Mesenchymal stem cell (in vitro differentiated cells and primary cell): Measurements from ENCODE around the gene ACSF2.

Experiments
- DNase-seq: peaks from one replicate; pipeline ENCODE4 v3.0.0-alpha.2; 2013
- H2AFZ ChIP-seq: one replicate; pipeline ENCODE4 v1.6.1; 2013; ENCODE audit warnings: low read depth, mild to moderate bottlenecking, control low read depth, inconsistent platforms, low read length, moderate library complexity
- H2AK5ac ChIP-seq: 2 replicates; pipeline ENCODE4 v1.6.1; 2013; ENCODE audit warnings: low read length, moderate library complexity, mild to moderate bottlenecking, inconsistent platforms; ENCODE audit not compliant: severe bottlenecking
- H2BK120ac ChIP-seq: one replicate; pipeline ENCODE4 v1.6.1; 2013; ENCODE audit warnings: low read depth, mild to moderate bottlenecking, inconsistent platforms, low read length, moderate library complexity
- H2BK12ac ChIP-seq, 2 experiments: one replicate each; pipeline ENCODE4 v1.6.1; 2013; ENCODE audit warnings: inconsistent platforms in 2 of 2, low read length in 2 of 2, mild to moderate bottlenecking in 2 of 2, moderate library complexity in 2 of 2, control low read depth in 1 of 2
- H2BK15ac ChIP-seq: one replicate; pipeline ENCODE4 v1.6.1; 2013; ENCODE audit warnings: mild to moderate bottlenecking, low read depth, inconsistent platforms; ENCODE audit not compliant: poor library complexity, severe bottlenecking
- H2BK5ac ChIP-seq: 2 replicates; pipeline ENCODE4 v1.6.1; 2013; ENCODE audit warnings: low read depth, mild to moderate bottlenecking, low read length, control low read depth, inconsistent platforms; ENCODE audit not compliant: poor library complexity, severe bottlenecking
- H3K14ac ChIP-seq, 2 experiments: one replicate each; pipeline ENCODE4 v1.6.1; 2013; ENCODE audit warnings: inconsistent platforms in 2 of 2, low read length in 2 of 2, control low read depth in 1 of 2, mild to moderate bottlenecking in 1 of 2, moderate library complexity in 1 of 2
- H3K18ac ChIP-seq, 2 experiments: one replicate each; pipeline ENCODE4 v1.6.1; 2013; ENCODE audit warnings: inconsistent platforms in 2 of 2, low read length in 2 of 2, control low read depth in 1 of 2, low read depth in 1 of 2, mild to moderate bottlenecking in 1 of 2
- H3K23ac ChIP-seq, 2 experiments: one replicate each; pipeline ENCODE4 v1.6.1; 2013; ENCODE audit warnings: inconsistent platforms in 2 of 2, low read length in 2 of 2, mild to moderate bottlenecking in 2 of 2, moderate library complexity in 2 of 2, control low read depth in 1 of 2
- H3K27ac ChIP-seq: 2 replicates; pipeline ENCODE4 v1.5.1; 2013; ENCODE audit warnings: mild to moderate bottlenecking, moderate library complexity, low read length, control low read depth, inconsistent platforms; ENCODE audit not compliant: poor library complexity, severe bottlenecking
- H3K27me3 ChIP-seq, 2 experiments: 2 replicates each; pipeline versions ENCODE4 v1.6.1 to v1.7.0; 2013; ENCODE audit warnings: low read length in 2 of 2, mild to moderate bottlenecking in 2 of 2, moderate library complexity in 2 of 2, control low read depth in 1 of 2, inconsistent platforms in 1 of 2; ENCODE audit not compliant: control insufficient read depth in 1 of 2, insufficient read depth in 1 of 2
- H3K36me3 ChIP-seq, 2 experiments: 2 replicates each; pipeline versions ENCODE4 v1.6.1 to v1.7.0; 2013; ENCODE audit warnings: low read length in 2 of 2, control low read depth in 1 of 2, inconsistent platforms in 1 of 2, low read depth in 1 of 2, mild to moderate bottlenecking in 1 of 2; ENCODE audit not compliant: insufficient read depth in 2 of 2, control insufficient read depth in 1 of 2
- H3K4ac ChIP-seq, 2 experiments: one replicate each; pipeline ENCODE4 v1.6.1; 2013; ENCODE audit warnings: inconsistent platforms in 2 of 2, low read length in 2 of 2, mild to moderate bottlenecking in 2 of 2, moderate library complexity in 2 of 2, control low read depth in 1 of 2, low read depth in 1 of 2
- H3K4me1 ChIP-seq: 2 replicates; pipeline ENCODE4 v1.6.1; 2013; ENCODE audit warnings: low read depth, low read length, control low read depth; ENCODE audit not compliant: control insufficient read depth, insufficient read depth
- H3K4me2 ChIP-seq: 2 replicates; pipeline ENCODE4 v1.6.1; 2013; ENCODE audit warnings: low read length, mild to moderate bottlenecking, inconsistent platforms; ENCODE audit not compliant: poor library complexity, severe bottlenecking
- H3K4me3 ChIP-seq, 2 experiments: 2 replicates each; pipeline versions ENCODE4 v1.5.1 to v1.7.0; 2013; ENCODE audit warnings: low read length in 2 of 2, mild to moderate bottlenecking in 2 of 2, control low read depth in 1 of 2, low read depth in 1 of 2; ENCODE audit not compliant: insufficient read depth in 1 of 2
- H3K79me1 ChIP-seq: replicated peaks from 2 replicates; pipeline ENCODE4 v1.6.1; 2013; ENCODE audit warnings: mild to moderate bottlenecking, control low read depth, low read length, inconsistent platforms; ENCODE audit not compliant: poor library complexity, severe bottlenecking
- H3K9ac ChIP-seq: 2 replicates; pipeline ENCODE4 v1.7.0; 2013; ENCODE audit warnings: mild to moderate bottlenecking, low read length, moderate library complexity
- H3K9me3 ChIP-seq: 2 replicates; pipeline ENCODE4 v1.7.0; 2013; ENCODE audit warnings: mild to moderate bottlenecking, low read length; ENCODE audit not compliant: control insufficient read depth
- H4K8ac ChIP-seq: one replicate; pipeline ENCODE4 v1.6.1; 2013; ENCODE audit warnings: inconsistent platforms, mild to moderate bottlenecking, low read length, moderate library complexity
- H4K91ac ChIP-seq: one replicate; pipeline ENCODE4 v1.6.1; 2013; ENCODE audit warnings: mild to moderate bottlenecking, low read length, inconsistent platforms
- WGBS: methylation state at CpG from one replicate; pipeline ENCODE4 v1.1.7; 2013; ENCODE audit warnings: mixed read lengths; 5-methylcytosine and 5-hydroxymethylcytosine counted together

ACSF2 gene

DNA sequence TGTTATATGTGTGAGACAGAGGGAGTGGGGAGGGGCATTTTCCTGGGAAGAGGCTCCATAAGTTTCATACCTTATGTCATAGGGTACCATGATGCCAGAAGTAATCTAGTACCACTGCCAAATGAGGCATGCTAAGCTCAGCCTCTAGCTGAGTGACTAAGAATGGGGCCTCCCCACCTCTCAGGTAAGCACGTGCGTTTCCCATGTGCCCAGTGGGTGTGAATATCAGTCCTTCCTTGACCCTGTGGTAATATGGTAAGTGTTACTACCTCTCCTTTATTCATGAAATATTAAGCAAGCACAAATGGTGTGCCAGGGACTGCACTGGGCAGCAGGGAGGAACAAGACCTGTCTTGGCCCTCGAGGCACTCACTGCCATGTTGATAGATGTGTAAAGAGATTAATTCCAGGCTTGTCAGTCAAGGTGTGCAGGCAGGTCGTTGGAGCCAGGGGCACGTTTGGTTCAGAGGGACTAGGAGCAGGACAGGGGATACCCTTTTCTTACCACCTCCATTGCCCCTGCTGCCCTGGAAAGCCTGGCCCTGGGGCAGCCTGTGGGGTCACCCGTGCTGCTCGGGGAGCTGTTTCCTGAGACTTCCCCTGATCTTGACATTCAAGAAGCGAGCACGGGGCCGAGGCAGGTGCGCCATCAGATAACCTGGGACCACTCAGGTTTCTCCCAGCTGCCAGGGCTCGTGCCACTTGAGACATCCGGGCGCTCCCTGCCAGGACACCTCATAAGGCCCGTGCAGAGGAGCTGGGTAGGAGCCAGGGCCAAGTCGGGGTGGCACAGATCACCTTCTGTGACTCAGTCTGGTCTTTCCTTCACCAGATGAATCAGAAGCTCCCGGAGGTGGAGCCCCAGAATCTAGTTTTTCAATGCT lies 61.4 kb downstream of the ACSF2 start:
- H2AFZ ChIP-seq: no peak overlapping the region
- no peaks in the 10 kb centered on the region for H3K9me3 ChIP-seq
- H2AK5ac ChIP-seq: no peak overlapping the region
- no peaks in the 10 kb centered on the region for H3K4me1 ChIP-seq
- H3K4ac ChIP-seq: no peak overlapping the region
- no peak overlapping the region for H2BK15ac ChIP-seq
- H2BK5ac ChIP-seq: no peak overlapping the region
- no peak overlapping the region for H4K91ac ChIP-seq
- H3K23ac ChIP-seq: no peak overlapping the region
- H3K4me3 ChIP-seq: no peak overlapping the region
- no peak overlapping the region for H3K4me2 ChIP-seq
- H3K18ac ChIP-seq: no peak overlapping the region
- no peak overlapping the region for H3K14ac ChIP-seq
- 91% methylated on average over 16 of the region's 17 CpGs for WGBS
- no peak overlapping the region for H3K9ac ChIP-seq
- no peak overlapping the region for H2BK120ac ChIP-seq
- peaks cover 10% of the 10 kb centered on the region for H3K79me1 ChIP-seq
- H3K36me3 ChIP-seq: peaks cover 32 to 35% of the 10 kb centered on the region in 2 experiments
- H3K27ac ChIP-seq: no peak overlapping the region
- H4K8ac ChIP-seq: no peak overlapping the region
- H2BK12ac ChIP-seq: no peak overlapping the region
- no peak for DNase-seq
- no peaks in the 10 kb centered on the region for H3K27me3 ChIP-seq

DNA sequence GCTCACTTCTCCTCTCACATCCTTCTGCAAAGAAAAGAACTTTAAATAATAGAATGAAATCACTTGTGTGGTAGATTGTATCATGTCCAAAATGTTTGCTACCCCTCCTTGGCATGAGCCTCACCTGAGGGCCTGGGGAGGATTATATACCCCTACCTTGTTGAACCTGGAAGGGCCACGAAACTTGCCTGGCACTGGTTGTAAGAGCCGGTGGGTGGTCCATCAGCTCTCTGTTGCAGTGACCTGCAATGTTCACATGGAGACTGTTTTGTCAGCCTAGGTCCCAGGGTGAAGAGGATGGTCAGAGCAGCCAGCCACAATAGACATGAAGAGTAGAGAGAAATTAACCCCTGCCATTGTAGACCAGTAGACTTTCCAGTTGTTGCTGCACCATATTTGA lies 62.9 kb downstream of the ACSF2 start:
- H3K4ac ChIP-seq: no peak overlapping the region
- DNase-seq: no peak
- H3K4me3 ChIP-seq: no peak overlapping the region
- peaks cover 3% of the 10 kb centered on the region for H3K79me1 ChIP-seq
- no peak overlapping the region for H3K23ac ChIP-seq
- H2BK120ac ChIP-seq: no peak overlapping the region
- H3K27ac ChIP-seq: no peak overlapping the region
- H3K18ac ChIP-seq: no peak overlapping the region
- H2AFZ ChIP-seq: no peak overlapping the region
- no peak overlapping the region for H4K8ac ChIP-seq
- H2AK5ac ChIP-seq: no peak overlapping the region
- H3K27me3 ChIP-seq: no peaks in the 10 kb centered on the region
- H3K9ac ChIP-seq: no peak overlapping the region
- no peaks in the 10 kb centered on the region for H3K9me3 ChIP-seq
- H2BK12ac ChIP-seq: no peak overlapping the region
- whole genome bisulfite sequencing: 96% methylated on average over 2 of the region's 2 CpGs
- H3K4me2 ChIP-seq: no peak overlapping the region
- H3K4me1 ChIP-seq: no peaks in the 10 kb centered on the region
- H2BK5ac ChIP-seq: no peak overlapping the region
- H2BK15ac ChIP-seq: no peak overlapping the region
- no peak overlapping the region for H4K91ac ChIP-seq
- H3K36me3 ChIP-seq: peaks cover 24 to 28% of the 10 kb centered on the region in 2 experiments
- no peak overlapping the region for H3K14ac ChIP-seq

DNA sequence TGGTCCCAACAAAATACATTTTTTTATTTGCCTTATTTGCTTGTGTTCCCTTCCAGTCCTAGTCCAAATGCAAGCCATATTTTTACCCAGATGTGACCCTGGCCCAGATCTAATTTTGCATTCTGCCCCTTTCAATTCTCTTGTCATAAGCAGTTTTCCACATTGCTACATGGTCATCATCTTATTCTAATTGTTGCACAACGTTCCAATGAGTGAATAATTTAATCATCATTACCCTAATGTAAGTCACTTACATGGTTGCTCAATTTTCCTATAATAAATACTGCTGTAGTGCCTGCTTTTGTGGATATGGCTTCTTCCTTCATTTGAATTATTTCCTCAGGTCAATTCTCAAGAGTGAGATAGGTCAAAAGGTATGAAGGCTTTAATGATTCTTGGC lies 65.5 kb downstream of the ACSF2 start:
- Histone ChIP-seq H2BK15ac (no peak overlapping the region), H3K23ac (no peak overlapping the region)
- no CpG with 5 or more reads among the region's 1 CpG for WGBS

DNA sequence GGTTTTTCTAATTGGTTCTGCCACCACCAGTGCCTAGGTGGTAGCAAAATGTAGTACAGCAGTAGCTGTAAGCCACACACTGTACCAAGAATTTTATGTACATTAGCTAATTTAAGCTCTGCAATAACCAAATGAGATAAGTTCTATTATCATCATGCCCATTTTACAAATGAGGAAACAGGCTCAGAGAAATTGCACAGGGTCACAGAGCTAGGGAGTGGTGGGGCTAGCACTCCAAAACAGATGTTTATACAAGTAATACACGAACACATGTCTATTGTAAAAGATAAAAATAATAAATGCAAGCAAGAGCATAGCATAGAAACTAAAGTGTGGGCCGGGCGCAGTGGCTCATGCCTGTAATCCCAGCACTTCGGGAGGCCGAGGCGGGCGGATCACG lies 66.2 kb downstream of the ACSF2 start:
- H2BK12ac ChIP-seq: no peak overlapping the region
- no peak overlapping the region for H3K4me3 ChIP-seq

More for the DNA sequence above, 65.5 kb downstream of the ACSF2 start:
- Histone ChIP-seq H4K91ac (no peak overlapping the region), H3K4ac (no peak overlapping the region), H3K79me1 (no peaks in the 10 kb centered on the region), H3K18ac (no peak overlapping the region), H3K9me3 (no peaks in the 10 kb centered on the region), H3K27me3 (no peaks in the 10 kb centered on the region), H3K4me3 (no peak overlapping the region), H2BK12ac (no peak overlapping the region), H3K27ac (no peak overlapping the region), H3K4me2 (no peak overlapping the region), H3K9ac (no peak overlapping the region), H2AK5ac (no peak overlapping the region), H3K36me3 (peaks cover 6 to 8% of the 10 kb centered on the region in 2 experiments), H2BK5ac (no peak overlapping the region), H3K4me1 (no peaks in the 10 kb centered on the region), H2AFZ (no peak overlapping the region), H4K8ac (no peak overlapping the region), H2BK120ac (no peak overlapping the region), H3K14ac (no peak overlapping the region)
- no peak for DNase-seq

More for the DNA sequence above, 66.2 kb downstream of the ACSF2 start:
- H4K8ac ChIP-seq: no peak overlapping the region
- DNase-seq: no peak
- H2BK120ac ChIP-seq: no peak overlapping the region
- H2AFZ ChIP-seq: no peak overlapping the region
- H4K91ac ChIP-seq: no peak overlapping the region
- H2AK5ac ChIP-seq: no peak overlapping the region
- H3K4me1 ChIP-seq: no peaks in the 10 kb centered on the region
- H3K4ac ChIP-seq: no peak overlapping the region
- H3K14ac ChIP-seq: no peak overlapping the region
- no peaks in the 10 kb centered on the region for H3K27me3 ChIP-seq
- no peak overlapping the region for H3K18ac ChIP-seq
- H2BK5ac ChIP-seq: no peak overlapping the region
- no peaks in the 10 kb centered on the region for H3K79me1 ChIP-seq
- no peak overlapping the region for H3K27ac ChIP-seq
- WGBS: 93% methylated on average over 7 of the region's 8 CpGs
- H2BK15ac ChIP-seq: no peak overlapping the region
- peaks cover 4 to 6% of the 10 kb centered on the region in 2 experiments for H3K36me3 ChIP-seq
- no peak overlapping the region for H3K9ac ChIP-seq
- H3K23ac ChIP-seq: no peak overlapping the region
- no peak overlapping the region for H3K4me2 ChIP-seq
- no peaks in the 10 kb centered on the region for H3K9me3 ChIP-seq
